HEK293 (cell line): ENCODE data around the gene FOXO4.

Source experiments
- CTCF ChIA-PET: fragments of 350-600 bp; formaldehyde crosslinking; extraction: SDS; loops from one replicate; lab custom pipeline; 2021; ENCODE audit warnings: antibody characterized with exemption; lab: Yijun Ruan, JAX
- POLR2A ChIA-PET: fragments of 300-600 bp; formaldehyde crosslinking; extraction: SDS; loops from one replicate; lab custom pipeline; 2020; ENCODE audit warnings: antibody characterized with exemption, inconsistent platforms; lab: Yijun Ruan, JAX
- H3K27ac ChIP-seq: fragments of 200-500 bp; sonication (Bioruptor generic); 2 replicates; pipeline ENCODE4 v1.5.1; 2014; ENCODE audit warnings: low read depth, low read length, control low read depth, inconsistent platforms; ENCODE audit errors: extremely low read depth
- H3K36me3 ChIP-seq, 2 experiments: fragments of 200-500 bp in 1 of 2; sonication (Bioruptor generic) in 1 of 2; 1 replicate in 1 of 2; 2 replicates in 1 of 2; pipeline ENCODE4 v1.5.1; 2014 to 2017; ENCODE audit warnings: inconsistent platforms in 2 of 2, low read length in 2 of 2; ENCODE audit not compliant: control insufficient read depth in 2 of 2, insufficient read depth in 1 of 2
- H3K4me1 ChIP-seq: fragments of 200-500 bp; sonication (Bioruptor generic); 2 replicates; pipeline ENCODE4 v1.5.1; 2014; ENCODE audit warnings: mild to moderate bottlenecking, low read length, inconsistent platforms; ENCODE audit not compliant: control insufficient read depth, insufficient read depth
- H3K4me3 ChIP-seq: 2 replicates; pipeline ENCODE4 v1.5.1; 2011; ENCODE audit warnings: low read depth, mild to moderate bottlenecking, control low read depth, low read length, moderate library complexity
- H3K9me3 ChIP-seq: fragments of 200-500 bp; sonication (Bioruptor generic); 2 replicates; pipeline ENCODE4 v1.5.1; 2014; ENCODE audit warnings: low read depth, low read length, inconsistent platforms; ENCODE audit not compliant: control insufficient read depth, insufficient read depth
- BCL11A ChIP-seq: fragments of 450-650 bp; formaldehyde crosslinking; IDR thresholded peaks from 2 replicates; pipeline ENCODE4 v1.5.1; 2016; ENCODE audit warnings: low read depth, missing biosample characterization, missing genetic modification characterization
- IKZF3 ChIP-seq: fragments of 450-650 bp; IDR thresholded peaks from 2 replicates; pipeline ENCODE4 v1.5.0; 2018; ENCODE audit warnings: missing biosample characterization, mild to moderate bottlenecking, missing genetic modification characterization, moderate library complexity
- OVOL3 ChIP-seq: fragments of 450-650 bp; formaldehyde crosslinking; IDR thresholded peaks from 2 replicates; pipeline ENCODE4 v1.5.1; 2016; ENCODE audit warnings: missing biosample characterization, missing genetic modification characterization
- SP3 ChIP-seq: fragments of 450-650 bp; formaldehyde crosslinking; IDR thresholded peaks from 2 replicates; pipeline ENCODE4 v1.5.1; 2016; ENCODE audit warnings: missing biosample characterization, missing genetic modification characterization
- SP7 ChIP-seq: fragments of 450-650 bp; formaldehyde crosslinking; IDR thresholded peaks from 2 replicates; pipeline ENCODE4 v1.5.1; 2016; ENCODE audit warnings: missing biosample characterization, missing genetic modification characterization
- WT1 ChIP-seq: fragments of 450-650 bp; formaldehyde crosslinking; IDR thresholded peaks from 2 replicates; pipeline ENCODE4 v1.5.1; 2016; ENCODE audit warnings: missing biosample characterization, missing genetic modification characterization
- YY2 ChIP-seq: fragments of 450-650 bp; formaldehyde crosslinking; IDR thresholded peaks from 2 replicates; pipeline ENCODE4 v1.5.1; 2016; ENCODE audit warnings: missing biosample characterization, missing genetic modification characterization
- ZBTB20 ChIP-seq: fragments of 450-650 bp; formaldehyde crosslinking; IDR thresholded peaks from 2 replicates; pipeline ENCODE4 v1.5.1; 2016; ENCODE audit warnings: missing biosample characterization, missing genetic modification characterization
- ZFP3 ChIP-seq: fragments of 450-650 bp; formaldehyde crosslinking; IDR thresholded peaks from 2 replicates; pipeline ENCODE4 v1.5.1; 2016; ENCODE audit warnings: low read depth, missing biosample characterization, missing genetic modification characterization
- ZNF10 ChIP-seq: fragments of 450-650 bp; formaldehyde crosslinking; IDR thresholded peaks from 2 replicates; pipeline ENCODE4 v1.5.1; 2017; ENCODE audit warnings: missing biosample characterization, missing genetic modification characterization
- ZNF175 ChIP-seq: fragments of 450-650 bp; formaldehyde crosslinking; IDR thresholded peaks from 2 replicates; pipeline ENCODE4 v1.5.1; 2016; ENCODE audit warnings: missing biosample characterization, missing genetic modification characterization
- ZNF19 ChIP-seq: fragments of 450-650 bp; formaldehyde crosslinking; IDR thresholded peaks from 2 replicates; pipeline ENCODE4; 2016; ENCODE audit warnings: missing biosample characterization, missing genetic modification characterization, low read depth
- ZNF221 ChIP-seq: fragments of 450-650 bp; formaldehyde crosslinking; IDR thresholded peaks from 2 replicates; pipeline ENCODE4 v1.5.1; 2017; ENCODE audit warnings: missing biosample characterization, missing genetic modification characterization, borderline replicate concordance
- ZNF266 ChIP-seq: fragments of 450-650 bp; formaldehyde crosslinking; IDR thresholded peaks from 2 replicates; pipeline ENCODE4 v1.5.1; 2016; ENCODE audit warnings: missing biosample characterization, missing genetic modification characterization, low read depth
- ZNF571 ChIP-seq: fragments of 450-650 bp; formaldehyde crosslinking; IDR thresholded peaks from 2 replicates; pipeline ENCODE4 v1.5.0; 2017; ENCODE audit warnings: missing biosample characterization, missing genetic modification characterization
- TF ChIP-seq, protein P1 (sequence below): fragments of 450-650 bp; formaldehyde crosslinking; optimal IDR thresholded peaks from 2 replicates; pipeline ENCODE3; 2016; ENCODE audit warnings: missing biosample characterization, mild to moderate bottlenecking, missing genetic modification characterization
- TF ChIP-seq, protein P2 (sequence below): fragments of 450-650 bp; formaldehyde crosslinking; IDR thresholded peaks from 2 replicates; pipeline ENCODE4 v1.5.1; 2016; ENCODE audit warnings: missing biosample characterization, missing genetic modification characterization
- TF ChIP-seq, protein P3 (sequence below): fragments of 450-650 bp; formaldehyde crosslinking; IDR thresholded peaks from 2 replicates; pipeline ENCODE4 v1.5.1; 2016; ENCODE audit warnings: missing biosample characterization, missing genetic modification characterization, low read depth
- TF ChIP-seq, protein P4 (sequence below): fragments of 450-650 bp; formaldehyde crosslinking; IDR thresholded peaks from 2 replicates; pipeline ENCODE4 v1.5.1; 2016; ENCODE audit warnings: missing biosample characterization, missing genetic modification characterization
- TF ChIP-seq, protein P5 (sequence below): fragments of 450-650 bp; formaldehyde crosslinking; IDR thresholded peaks from 2 replicates; pipeline ENCODE4 v1.5.1; 2016; ENCODE audit warnings: missing biosample characterization, missing genetic modification characterization
- TF ChIP-seq, protein P6 (sequence below): fragments of 450-650 bp; IDR thresholded peaks from 2 replicates; pipeline ENCODE4 v1.5.1; 2018; ENCODE audit warnings: missing biosample characterization, mild to moderate bottlenecking, missing genetic modification characterization
- TF ChIP-seq, protein P7 (sequence below): fragments of 450-650 bp; formaldehyde crosslinking; IDR thresholded peaks from 2 replicates; pipeline ENCODE4 v1.5.1; 2017; ENCODE audit warnings: missing biosample characterization, missing genetic modification characterization

The FOXO4 gene

DNA sequence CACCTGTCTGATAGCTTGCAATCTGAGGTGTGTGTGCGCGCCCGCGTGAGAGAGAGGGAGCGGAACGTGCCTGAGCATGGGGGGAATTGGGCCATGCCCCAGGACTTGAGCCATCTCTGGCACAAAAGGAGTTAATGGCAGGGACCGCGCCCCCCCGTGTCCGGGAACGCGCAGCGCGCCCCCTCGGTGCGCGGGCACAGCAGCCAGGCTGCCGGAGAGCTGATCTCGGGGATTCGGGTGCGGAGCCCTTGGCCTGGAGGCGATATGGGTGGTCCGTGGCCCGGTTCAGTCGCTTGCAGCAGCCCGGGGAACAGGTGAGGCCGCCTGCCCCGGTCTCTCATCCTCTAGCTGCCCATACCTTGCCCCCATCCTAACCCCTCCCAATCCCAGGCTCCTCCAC, 49.0 kb downstream of the FOXO4 start, which contains the start of gene NLGN3:
Gene NLGN3 (plus strand): TSS at position 191 of the 400 bp plus-strand sequence. CDS start 2,909 bp downstream, outside the sequence.
- no peak for TF ChIP-seq ZBTB20 (tag by site-specific recombination)
- no peak for TF ChIP-seq WT1 (tag by site-specific recombination)
- TF ChIP-seq, protein P1, sequence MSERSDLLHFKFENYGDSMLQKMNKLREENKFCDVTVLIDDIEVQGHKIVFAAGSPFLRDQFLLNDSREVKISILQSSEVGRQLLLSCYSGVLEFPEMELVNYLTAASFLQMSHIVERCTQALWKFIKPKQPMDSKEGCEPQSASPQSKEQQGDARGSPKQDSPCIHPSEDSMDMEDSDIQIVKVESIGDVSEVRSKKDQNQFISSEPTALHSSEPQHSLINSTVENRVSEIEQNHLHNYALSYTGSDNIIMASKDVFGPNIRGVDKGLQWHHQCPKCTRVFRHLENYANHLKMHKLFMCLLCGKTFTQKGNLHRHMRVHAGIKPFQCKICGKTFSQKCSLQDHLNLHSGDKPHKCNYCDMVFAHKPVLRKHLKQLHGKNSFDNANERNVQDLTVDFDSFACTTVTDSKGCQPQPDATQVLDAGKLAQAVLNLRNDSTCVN = peak; percentile 46
- TF ChIP-seq ZNF19 (tag by site-specific recombination) = no peak
- TF ChIP-seq ZNF175 (tag by site-specific recombination) = no peak
- POLR2A ChIA-PET = no interaction called here
- CTCF ChIA-PET = no interaction called here

DNA sequence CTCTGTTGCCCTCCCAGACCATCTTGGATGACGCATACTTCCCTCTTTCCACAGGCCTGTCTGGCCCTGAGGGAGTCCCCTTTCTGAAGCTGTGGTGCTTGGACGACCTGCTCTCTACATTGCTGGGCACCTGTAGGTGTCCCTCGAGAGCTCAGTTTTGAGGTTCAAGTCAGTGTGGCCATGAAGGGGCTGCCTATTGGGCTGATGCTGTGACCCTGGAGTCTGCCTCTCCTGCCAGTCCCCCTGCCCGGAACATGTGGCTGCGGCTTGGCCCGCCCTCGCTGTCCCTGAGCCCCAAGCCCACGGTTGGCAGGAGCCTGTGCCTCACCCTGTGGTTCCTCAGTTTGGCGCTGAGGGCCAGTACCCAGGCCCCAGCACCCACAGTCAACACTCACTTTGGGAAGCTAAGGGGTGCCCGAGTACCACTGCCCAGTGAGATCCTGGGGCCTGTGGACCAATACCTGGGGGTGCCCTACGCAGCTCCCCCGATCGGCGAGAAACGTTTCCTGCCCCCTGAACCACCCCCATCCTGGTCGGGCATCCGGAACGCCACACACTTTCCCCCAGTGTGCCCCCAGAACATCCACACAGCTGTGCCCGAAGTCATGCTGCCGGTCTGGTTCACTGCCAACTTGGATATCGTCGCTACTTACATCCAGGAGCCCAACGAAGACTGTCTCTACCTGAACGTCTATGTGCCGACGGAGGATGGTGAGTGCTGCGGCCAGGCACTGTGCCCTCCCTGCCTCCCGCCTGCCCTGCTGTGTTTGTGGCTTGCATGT, 52.0 kb downstream of the FOXO4 start:
- CTCF ChIA-PET = interaction anchor here (0.5 kb wide), 1 partner anchor 18 kb away, joined by 3 read pairs; no protein-coding TSS in a partner anchor
- TF ChIP-seq OVOL3 (tag by site-specific recombination) (no peak), ZNF10 (tag by site-specific recombination) (no peak), ZNF221 (tag by site-specific recombination) (no peak), ZFP3 (tag by site-specific recombination) (no peak), SP7 (tag by site-specific recombination) (no peak), IKZF3 (tag by site-specific recombination) (no peak), SP3 (no peak), ZNF571 (tag by site-specific recombination) (no peak), YY2 (tag by site-specific recombination) (no peak), BCL11A (tag by site-specific recombination) (no peak), ZNF266 (tag by site-specific recombination) (no peak)
- TF ChIP-seq, protein P2, sequence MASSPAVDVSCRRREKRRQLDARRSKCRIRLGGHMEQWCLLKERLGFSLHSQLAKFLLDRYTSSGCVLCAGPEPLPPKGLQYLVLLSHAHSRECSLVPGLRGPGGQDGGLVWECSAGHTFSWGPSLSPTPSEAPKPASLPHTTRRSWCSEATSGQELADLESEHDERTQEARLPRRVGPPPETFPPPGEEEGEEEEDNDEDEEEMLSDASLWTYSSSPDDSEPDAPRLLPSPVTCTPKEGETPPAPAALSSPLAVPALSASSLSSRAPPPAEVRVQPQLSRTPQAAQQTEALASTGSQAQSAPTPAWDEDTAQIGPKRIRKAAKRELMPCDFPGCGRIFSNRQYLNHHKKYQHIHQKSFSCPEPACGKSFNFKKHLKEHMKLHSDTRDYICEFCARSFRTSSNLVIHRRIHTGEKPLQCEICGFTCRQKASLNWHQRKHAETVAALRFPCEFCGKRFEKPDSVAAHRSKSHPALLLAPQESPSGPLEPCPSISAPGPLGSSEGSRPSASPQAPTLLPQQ (tag by site-specific recombination) = no peak
- TF ChIP-seq, protein P3, sequence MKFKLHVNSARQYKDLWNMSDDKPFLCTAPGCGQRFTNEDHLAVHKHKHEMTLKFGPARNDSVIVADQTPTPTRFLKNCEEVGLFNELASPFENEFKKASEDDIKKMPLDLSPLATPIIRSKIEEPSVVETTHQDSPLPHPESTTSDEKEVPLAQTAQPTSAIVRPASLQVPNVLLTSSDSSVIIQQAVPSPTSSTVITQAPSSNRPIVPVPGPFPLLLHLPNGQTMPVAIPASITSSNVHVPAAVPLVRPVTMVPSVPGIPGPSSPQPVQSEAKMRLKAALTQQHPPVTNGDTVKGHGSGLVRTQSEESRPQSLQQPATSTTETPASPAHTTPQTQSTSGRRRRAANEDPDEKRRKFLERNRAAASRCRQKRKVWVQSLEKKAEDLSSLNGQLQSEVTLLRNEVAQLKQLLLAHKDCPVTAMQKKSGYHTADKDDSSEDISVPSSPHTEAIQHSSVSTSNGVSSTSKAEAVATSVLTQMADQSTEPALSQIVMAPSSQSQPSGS (tag by site-specific recombination) = no peak
- TF ChIP-seq, protein P4, sequence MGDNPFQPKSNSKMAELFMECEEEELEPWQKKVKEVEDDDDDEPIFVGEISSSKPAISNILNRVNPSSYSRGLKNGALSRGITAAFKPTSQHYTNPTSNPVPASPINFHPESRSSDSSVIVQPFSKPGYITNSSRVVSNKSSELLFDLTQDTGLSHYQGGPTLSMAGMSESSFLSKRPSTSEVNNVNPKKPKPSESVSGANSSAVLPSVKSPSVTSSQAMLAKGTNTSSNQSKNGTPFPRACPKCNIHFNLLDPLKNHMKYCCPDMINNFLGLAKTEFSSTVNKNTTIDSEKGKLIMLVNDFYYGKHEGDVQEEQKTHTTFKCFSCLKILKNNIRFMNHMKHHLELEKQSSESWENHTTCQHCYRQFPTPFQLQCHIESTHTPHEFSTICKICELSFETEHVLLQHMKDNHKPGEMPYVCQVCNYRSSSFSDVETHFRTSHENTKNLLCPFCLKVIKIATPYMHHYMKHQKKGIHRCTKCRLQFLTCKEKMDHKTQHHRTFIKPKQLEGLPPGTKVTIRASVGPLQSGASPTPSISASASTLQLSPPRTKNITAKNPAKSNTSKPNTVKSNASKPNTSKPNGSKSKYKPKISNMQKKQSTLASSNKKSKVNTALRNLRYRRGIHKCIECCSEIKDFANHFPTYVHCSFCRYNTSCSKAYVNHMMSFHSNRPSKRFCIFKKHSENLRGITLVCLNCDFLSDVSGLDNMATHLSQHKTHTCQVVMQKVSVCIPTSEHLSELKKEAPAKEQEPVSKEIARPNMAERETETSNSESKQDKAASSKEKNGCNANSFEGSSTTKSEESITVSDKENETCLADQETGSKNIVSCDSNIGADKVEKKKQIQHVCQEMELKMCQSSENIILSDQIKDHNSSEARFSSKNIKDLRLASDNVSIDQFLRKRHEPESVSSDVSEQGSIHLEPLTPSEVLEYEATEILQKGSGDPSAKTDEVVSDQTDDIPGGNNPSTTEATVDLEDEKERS (tag by site-specific recombination) = no peak
- TF ChIP-seq, protein P5, sequence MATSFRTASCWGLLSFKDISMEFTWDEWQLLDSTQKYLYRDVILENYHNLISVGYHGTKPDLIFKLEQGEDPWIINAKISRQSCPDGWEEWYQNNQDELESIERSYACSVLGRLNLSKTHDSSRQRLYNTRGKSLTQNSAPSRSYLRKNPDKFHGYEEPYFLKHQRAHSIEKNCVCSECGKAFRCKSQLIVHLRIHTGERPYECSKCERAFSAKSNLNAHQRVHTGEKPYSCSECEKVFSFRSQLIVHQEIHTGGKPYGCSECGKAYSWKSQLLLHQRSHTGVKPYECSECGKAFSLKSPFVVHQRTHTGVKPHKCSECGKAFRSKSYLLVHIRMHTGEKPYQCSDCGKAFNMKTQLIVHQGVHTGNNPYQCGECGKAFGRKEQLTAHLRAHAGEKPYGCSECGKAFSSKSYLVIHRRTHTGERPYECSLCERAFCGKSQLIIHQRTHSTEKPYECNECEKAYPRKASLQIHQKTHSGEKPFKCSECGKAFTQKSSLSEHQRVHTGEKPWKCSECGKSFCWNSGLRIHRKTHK (tag by site-specific recombination) = no peak
- TF ChIP-seq, protein P6, sequence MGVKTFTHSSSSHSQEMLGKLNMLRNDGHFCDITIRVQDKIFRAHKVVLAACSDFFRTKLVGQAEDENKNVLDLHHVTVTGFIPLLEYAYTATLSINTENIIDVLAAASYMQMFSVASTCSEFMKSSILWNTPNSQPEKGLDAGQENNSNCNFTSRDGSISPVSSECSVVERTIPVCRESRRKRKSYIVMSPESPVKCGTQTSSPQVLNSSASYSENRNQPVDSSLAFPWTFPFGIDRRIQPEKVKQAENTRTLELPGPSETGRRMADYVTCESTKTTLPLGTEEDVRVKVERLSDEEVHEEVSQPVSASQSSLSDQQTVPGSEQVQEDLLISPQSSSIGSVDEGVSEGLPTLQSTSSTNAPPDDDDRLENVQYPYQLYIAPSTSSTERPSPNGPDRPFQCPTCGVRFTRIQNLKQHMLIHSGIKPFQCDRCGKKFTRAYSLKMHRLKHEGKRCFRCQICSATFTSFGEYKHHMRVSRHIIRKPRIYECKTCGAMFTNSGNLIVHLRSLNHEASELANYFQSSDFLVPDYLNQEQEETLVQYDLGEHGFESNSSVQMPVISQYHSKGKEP (tag by site-specific recombination) = no peak
- TF ChIP-seq, protein P7, sequence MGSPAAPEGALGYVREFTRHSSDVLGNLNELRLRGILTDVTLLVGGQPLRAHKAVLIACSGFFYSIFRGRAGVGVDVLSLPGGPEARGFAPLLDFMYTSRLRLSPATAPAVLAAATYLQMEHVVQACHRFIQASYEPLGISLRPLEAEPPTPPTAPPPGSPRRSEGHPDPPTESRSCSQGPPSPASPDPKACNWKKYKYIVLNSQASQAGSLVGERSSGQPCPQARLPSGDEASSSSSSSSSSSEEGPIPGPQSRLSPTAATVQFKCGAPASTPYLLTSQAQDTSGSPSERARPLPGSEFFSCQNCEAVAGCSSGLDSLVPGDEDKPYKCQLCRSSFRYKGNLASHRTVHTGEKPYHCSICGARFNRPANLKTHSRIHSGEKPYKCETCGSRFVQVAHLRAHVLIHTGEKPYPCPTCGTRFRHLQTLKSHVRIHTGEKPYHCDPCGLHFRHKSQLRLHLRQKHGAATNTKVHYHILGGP (tag by site-specific recombination) = no peak

More for the DNA sequence above, 49.0 kb downstream of the FOXO4 start, which contains the start of gene NLGN3:
- peaks cover 0 to 25% of the 10 kb centered on the region in 2 experiments; a peak in 2 of 3 replicates for H3K36me3 ChIP-seq
- no peak within 1 kb of the TSS for H3K27ac ChIP-seq
- no peak within 1 kb of the TSS for H3K4me3 ChIP-seq
- no peaks in the 10 kb centered on the region for H3K9me3 ChIP-seq
- H3K4me1 ChIP-seq = no peaks in the 10 kb centered on the region

More for the DNA sequence above, 52.0 kb downstream of the FOXO4 start:
- no peak overlapping the region for H3K27ac ChIP-seq
- H3K9me3 ChIP-seq = no peaks in the 10 kb centered on the region
- peaks cover 0 to 10% of the 10 kb centered on the region in 2 experiments; a peak in 1 of 3 replicates for H3K36me3 ChIP-seq
- POLR2A ChIA-PET = no interaction called here
- H3K4me1 ChIP-seq = no peaks in the 10 kb centered on the region
- no peak overlapping the region for H3K4me3 ChIP-seq
